NT2/D1 (cell line): ENCODE results near the gene CWH43.

Experiments used
- SUZ12 ChIP-seq: IDR thresholded peaks from 2 replicates; pipeline ENCODE4 v1.6.1; 2011; ENCODE audit not compliant: insufficient read length, insufficient read depth; ENCODE audit errors: extremely low read depth
- YY1 ChIP-seq: IDR thresholded peaks from 2 replicates; pipeline ENCODE4 v1.6.1; 2011; ENCODE audit not compliant: insufficient read length, insufficient read depth
- ZNF274 ChIP-seq: IDR thresholded peaks from 2 replicates; pipeline ENCODE4 v1.6.1; 2011; ENCODE audit warnings: mild to moderate bottlenecking, low read depth, low read length

GRCh38 chr4:48976041-48976440 is 10.0 kb upstream of the CWH43 start:
- TF ChIP-seq YY1 (no peak), ZNF274 (no peak), SUZ12 (no peak)
